CD4-positive, alpha-beta T cell treated with Interleukin-17A for 4 hours (primary cell): Measurements from ENCODE around the gene SRRM5.
"Not testable (repeated sequence)": the region's sequence is repeated elsewhere in the genome, so short reads cannot be mapped to it uniquely, and the experiment has no call there.

ENCODE experiments used
- DNase-seq: peaks from one replicate; pipeline ENCODE4 v3.0.0-alpha.2; 2020; ENCODE audit warnings: mixed read lengths

Gene SRRM5

GRCh38 chr19:43640424-43640757 lies 28.5 kb downstream of the SRRM5 start:
- DNase-seq, result no peak

GRCh38 chr19:43641333-43641732 lies 29.4 kb downstream of the SRRM5 start:
- DNase-seq, result no peak

- DNase-seq, result no peak
Measured at GRCh38 chr19:43642531-43642930, 30.6 kb downstream of the SRRM5 start.

- DNase-seq, result no peak
Measured at GRCh38 chr19:43643326-43643725, 31.4 kb downstream of the SRRM5 start.

- no peak for DNase-seq
Measured at GRCh38 chr19:43644181-43644580, 32.3 kb downstream of the SRRM5 start.

- DNase-seq, result no peak
Measured at GRCh38 chr19:43648633-43649032, 36.7 kb downstream of the SRRM5 start.

- DNase-seq, result no peak
Measured at GRCh38 chr19:43649514-43649913, 37.6 kb downstream of the SRRM5 start.

- DNase-seq, result not testable (repeated sequence)
Measured at GRCh38 chr19:43650276-43650675, 38.4 kb downstream of the SRRM5 start.

- DNase-seq, result peak; percentile 49
Measured at GRCh38 chr19:43651758-43652545, 40.1 kb downstream of the SRRM5 start.

GRCh38 chr19:43652546-43652874 lies 40.6 kb downstream of the SRRM5 start:
- DNase-seq, result no peak

- DNase-seq, result no peak
Measured at GRCh38 chr19:43656436-43656835, 44.5 kb downstream of the SRRM5 start.

GRCh38 chr19:43658001-43658400 lies 46.1 kb downstream of the SRRM5 start:
- no peak for DNase-seq

GRCh38 chr19:43658494-43658893 lies 46.6 kb downstream of the SRRM5 start:
- no peak for DNase-seq

GRCh38 chr19:43660301-43660970 lies 48.5 kb downstream of the SRRM5 start:
- DNase-seq, result no peak

GRCh38 chr19:43660971-43661360 lies 49.1 kb downstream of the SRRM5 start:
- DNase-seq, result no peak

- no peak for DNase-seq
Measured at GRCh38 chr19:43662487-43662886, 50.6 kb downstream of the SRRM5 start.

GRCh38 chr19:43664018-43664417 lies 52.1 kb downstream of the SRRM5 start:
- peak; percentile 60 for DNase-seq
